Fibroblast of lung (primary cell): Measurements from ENCODE around the gene ALDH1L2. TPM values are rescaled to one million over a fixed set of nuclear protein-coding genes. Genes with fewer than 3 reads are reported as not detected.
"Not testable (repeated sequence)": the region's sequence is repeated elsewhere in the genome, so short reads cannot be mapped to it uniquely, and the experiment has no call there.

Source experiments
- DNase-seq, 2 donors: peaks; one replicate each; pipeline versions ENCODE4 v3.0.0 to v3.0.0-alpha.2; 2010; ENCODE audit warnings: low read depth in 2 of 2
- H2AFZ ChIP-seq: 2 replicates; pipeline ENCODE4 v1.5.1; 2012; ENCODE audit warnings: low read length, control low read depth, inconsistent platforms
- H3K27ac ChIP-seq: 2 replicates; pipeline ENCODE4 v1.5.1; 2011; ENCODE audit warnings: low read length, control low read depth; ENCODE audit not compliant: insufficient read depth
- H3K27me3 ChIP-seq: 2 replicates; pipeline ENCODE4 v1.5.1; 2011; ENCODE audit warnings: mild to moderate bottlenecking, low read length; ENCODE audit not compliant: control insufficient read depth, insufficient read depth
- H3K36me3 ChIP-seq: 2 replicates; pipeline ENCODE4 v1.5.1; 2011; ENCODE audit warnings: low read length; ENCODE audit not compliant: control insufficient read depth, insufficient read depth
- H3K4me1 ChIP-seq: 2 replicates; pipeline ENCODE4 v1.5.1; 2011; ENCODE audit warnings: low read length; ENCODE audit not compliant: control insufficient read depth, insufficient read depth; ENCODE audit errors: extremely low read depth
- H3K4me2 ChIP-seq: 2 replicates; pipeline ENCODE4 v1.5.1; 2011; ENCODE audit warnings: low read length, control low read depth; ENCODE audit not compliant: insufficient read depth; ENCODE audit errors: extremely low read depth
- H3K4me3 ChIP-seq, 4 experiments: fragments of 200-600 bp in 1 of 4; sonication (generic) in 1 of 4; replicated peaks in 1 of 4; 2 replicates each; pipeline ENCODE4 v1.5.1; 2011 to 2016; ENCODE audit warnings: low read length in 4 of 4, low read depth in 3 of 4, mild to moderate bottlenecking in 3 of 4, control low read depth in 2 of 4, inconsistent platforms in 1 of 4, mixed read lengths in 1 of 4; ENCODE audit not compliant: insufficient read depth in 1 of 4; ENCODE audit errors: control extremely low read depth in 1 of 4
- H3K79me2 ChIP-seq: 2 replicates; pipeline ENCODE4 v1.5.1; 2012; ENCODE audit warnings: mild to moderate bottlenecking, low read length, inconsistent platforms; ENCODE audit not compliant: control insufficient read depth, insufficient read depth
- H3K9ac ChIP-seq: 2 replicates; pipeline ENCODE4 v1.5.1; 2011; ENCODE audit warnings: mild to moderate bottlenecking, low read length, control low read depth; ENCODE audit not compliant: insufficient read depth
- H3K9me3 ChIP-seq: 2 replicates; pipeline ENCODE4 v1.5.1; 2012; ENCODE audit warnings: low read depth, low read length; ENCODE audit not compliant: control insufficient read depth, insufficient read depth
- H4K20me1 ChIP-seq: 2 replicates; pipeline ENCODE4 v1.5.1; 2011; ENCODE audit warnings: low read length; ENCODE audit not compliant: control insufficient read depth, insufficient read depth; ENCODE audit errors: extremely low read depth
- CTCF ChIP-seq, 2 donors: IDR thresholded peaks in 1 of 2; conservative IDR thresholded peaks in 1 of 2; 1 replicate in 1 of 2; 2 replicates in 1 of 2; pipeline ENCODE4 v1.5.1; 2011 to 2012; ENCODE audit warnings: low read length in 2 of 2, control low read depth in 1 of 2, inconsistent platforms in 1 of 2, low read depth in 1 of 2, mild to moderate bottlenecking in 1 of 2
- EZH2 ChIP-seq: IDR thresholded peaks from 2 replicates; pipeline ENCODE4 v1.5.1; 2012; ENCODE audit warnings: low read length, control low read depth, mild to moderate bottlenecking; ENCODE audit errors: missing control alignments
- polyA plus RNA-seq, 2 donors: library from polyadenylated mRNA; depleted of rRNA in 1 of 2; stranded (reverse) in 1 of 2; unstranded in 1 of 2; fragments of >200 nt; gene quantifications; 2 replicates each; pipeline ENCODE4 v1.2.1, GENCODE V29; 2011 to 2012; ENCODE audit warnings: missing spikeins in 1 of 2
- total RNA-seq: library from RNA; depleted of rRNA; stranded (reverse); fragments of >200 nt; gene quantifications from 2 replicates; pipeline ENCODE4 v1.2.1, GENCODE V29; 2014

The ALDH1L2 gene
- total and polyA plus RNA-seq, 2 donors (not counting 1 experiment from before 2014, with no cell fraction given) = 59.1 to 88.2 TPM

GRCh38 chr12:105100207-105100985 is 16.1 kb upstream of the ALDH1L2 start:
- TF ChIP-seq CTCF (conservative IDR thresholded peaks at IDR 0.05 in 1 of 2, IDR thresholded peaks at IDR 0.05 in 1 of 2; ENCODE audit: low read depth in 1 of 2, low read length in 2 of 2) (no peak), EZH2 (no peak)
- H3K9ac ChIP-seq = no peak overlapping the region
- H3K79me2 ChIP-seq = no peaks in the 10 kb centered on the region
- no peaks in the 10 kb centered on the region for H4K20me1 ChIP-seq
- H3K36me3 ChIP-seq = no peaks in the 10 kb centered on the region
- H3K9me3 ChIP-seq = no peaks in the 10 kb centered on the region
- no peaks in the 10 kb centered on the region for H3K27me3 ChIP-seq
- peak overlapping the region; percentile 13 for H3K27ac ChIP-seq
- H3K4me3 ChIP-seq = no peak overlapping the region
- peak; percentile 67 to 81 for DNase-seq
- H3K4me2 ChIP-seq = no peak overlapping the region
- peaks cover 2% of the 10 kb centered on the region for H3K4me1 ChIP-seq
- peak overlapping the region; percentile 59 for H2AFZ ChIP-seq

- Histone ChIP-seq H4K20me1 (no peaks in the 10 kb centered on the region), H3K27ac (no peak overlapping the region), H2AFZ (no peak overlapping the region), H3K36me3 (no peaks in the 10 kb centered on the region), H3K9ac (no peak overlapping the region), H3K4me1 (peaks cover 2% of the 10 kb centered on the region), H3K4me2 (no peak overlapping the region), H3K4me3 (no peak overlapping the region), H3K27me3 (no peaks in the 10 kb centered on the region), H3K9me3 (no peaks in the 10 kb centered on the region), H3K79me2 (no peaks in the 10 kb centered on the region)
- TF ChIP-seq CTCF (conservative IDR thresholded peaks at IDR 0.05 in 1 of 2, IDR thresholded peaks at IDR 0.05 in 1 of 2; ENCODE audit: low read depth in 1 of 2, low read length in 2 of 2) (no peak), EZH2 (no peak)
- no peak for DNase-seq
These were observed 15.1 kb upstream of the ALDH1L2 start for GRCh38 chr12:105099356-105099755.

GRCh38 chr12:105095338-105095737 is 11.1 kb upstream of the ALDH1L2 start:
- not testable (repeated sequence) for H3K4me3 ChIP-seq, H3K36me3 ChIP-seq, H3K4me1 ChIP-seq, H3K4me2 ChIP-seq, H3K27me3 ChIP-seq, H2AFZ ChIP-seq, H3K9me3 ChIP-seq, H4K20me1 ChIP-seq, H3K79me2 ChIP-seq, DNase-seq, H3K9ac ChIP-seq, H3K27ac ChIP-seq
